ENCODE data around the gene PVR. TPM values are rescaled to one million over a fixed set of nuclear protein-coding genes. Genes with fewer than 3 reads are reported as not detected.
A peak's percentile ranks its signal among the peaks of the same experiment; 100 is the strongest.

The PVR gene, protein sequence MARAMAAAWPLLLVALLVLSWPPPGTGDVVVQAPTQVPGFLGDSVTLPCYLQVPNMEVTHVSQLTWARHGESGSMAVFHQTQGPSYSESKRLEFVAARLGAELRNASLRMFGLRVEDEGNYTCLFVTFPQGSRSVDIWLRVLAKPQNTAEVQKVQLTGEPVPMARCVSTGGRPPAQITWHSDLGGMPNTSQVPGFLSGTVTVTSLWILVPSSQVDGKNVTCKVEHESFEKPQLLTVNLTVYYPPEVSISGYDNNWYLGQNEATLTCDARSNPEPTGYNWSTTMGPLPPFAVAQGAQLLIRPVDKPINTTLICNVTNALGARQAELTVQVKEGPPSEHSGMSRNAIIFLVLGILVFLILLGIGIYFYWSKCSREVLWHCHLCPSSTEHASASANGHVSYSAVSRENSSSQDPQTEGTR
- total RNA-seq (2014; rRNA removed; shearing (Covaris generic)) = 42.3 and 49.0 TPM in 2 replicates

GRCh38 chr19:44643605-44644401 lies at the start of gene PVR:
PVR (plus strand) TSS chr19:44643910; CDS start chr19:44644097, 187 bp downstream.
- H3K27me3 ChIP-seq (ENCODE audit: control insufficient read depth, insufficient read depth, low read length) = peaks cover 4% of the 10 kb centered on the region; the same call in 1 of the 2 replicates

GRCh38 chr19:44596428-44597130 lies 47.1 kb upstream of the PVR start:
- Histone ChIP-seq H3K36me3 (replicated peaks; ENCODE audit: control insufficient read depth, insufficient read depth, low read length) (no peaks in the 10 kb centered on the region), H3K4me3 (ENCODE audit: insufficient read depth, low read depth, low read length) (no peak overlapping the region)
- no peak for DNase-seq

More at GRCh38 chr19:44643605-44644401, at the start of gene PVR:
- Histone ChIP-seq H3K4me3 (ENCODE audit: insufficient read depth, low read depth, low read length) (peak within 1 kb of the TSS; percentile 85), H3K36me3 (replicated peaks; ENCODE audit: control insufficient read depth, insufficient read depth, low read length) (peaks cover 6% of the 10 kb centered on the region)
- peak; percentile 89 for DNase-seq

DNA sequence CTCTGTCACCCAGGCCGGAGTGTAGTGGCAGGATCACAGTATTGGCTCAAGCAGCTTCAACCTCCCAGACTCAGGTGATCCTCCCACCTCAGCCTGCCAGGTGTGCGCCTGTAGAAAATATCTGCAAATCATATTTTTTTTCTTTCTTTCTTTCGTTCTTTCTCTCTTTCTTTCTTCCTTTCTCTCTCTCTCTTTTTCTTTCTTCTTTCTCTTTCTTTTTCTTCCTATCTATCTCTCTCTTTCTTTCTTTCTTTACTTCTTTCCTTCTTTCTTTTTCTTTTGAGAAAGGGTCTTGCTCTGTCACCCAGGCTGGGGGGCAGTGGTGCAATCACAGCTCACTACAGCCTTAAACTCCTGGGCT lies 46.6 kb upstream of the PVR start:
- Histone ChIP-seq H3K4me3 (ENCODE audit: insufficient read depth, low read depth, low read length) (no peak overlapping the region), H3K36me3 (replicated peaks; ENCODE audit: control insufficient read depth, insufficient read depth, low read length) (no peaks in the 10 kb centered on the region), H3K27me3 (ENCODE audit: control insufficient read depth, insufficient read depth, low read length) (no peaks in the 10 kb centered on the region)
- no peak for DNase-seq

More at GRCh38 chr19:44596428-44597130, 47.1 kb upstream of the PVR start:
- no peaks in the 10 kb centered on the region for H3K27me3 ChIP-seq (ENCODE audit: control insufficient read depth, insufficient read depth, low read length)

DNA sequence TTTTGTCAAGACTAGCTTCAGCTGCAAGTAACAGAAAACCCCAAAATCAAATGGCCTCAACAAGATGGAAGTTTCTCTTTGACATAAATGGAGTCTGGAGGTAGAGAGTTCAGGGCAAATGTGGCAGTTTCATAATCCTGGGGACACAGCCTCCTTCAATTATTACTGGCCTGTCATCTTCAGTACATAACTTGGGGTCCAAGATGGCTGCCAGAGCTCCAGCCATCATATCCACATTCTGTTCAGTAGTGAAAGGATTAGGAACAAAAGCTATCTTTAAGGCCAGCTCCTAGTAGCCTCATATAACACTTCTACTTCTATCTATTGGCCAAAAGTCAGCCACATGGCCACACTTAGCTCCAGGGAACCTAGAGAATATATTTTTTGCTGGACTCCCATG lies 45.4 kb upstream of the PVR start:
- no peak overlapping the region for H3K4me3 ChIP-seq (ENCODE audit: insufficient read depth, low read depth, low read length)
- no peak for DNase-seq
- no peaks in the 10 kb centered on the region for H3K27me3 ChIP-seq (ENCODE audit: control insufficient read depth, insufficient read depth, low read length)
- no peaks in the 10 kb centered on the region for H3K36me3 ChIP-seq (replicated peaks; ENCODE audit: control insufficient read depth, insufficient read depth, low read length)

- Histone ChIP-seq H3K27me3 (ENCODE audit: control insufficient read depth, insufficient read depth, low read length) (no peaks in the 10 kb centered on the region), H3K36me3 (replicated peaks; ENCODE audit: control insufficient read depth, insufficient read depth, low read length) (no peaks in the 10 kb centered on the region), H3K4me3 (ENCODE audit: insufficient read depth, low read depth, low read length) (no peak overlapping the region)
- DNase-seq = no peak
Measured at GRCh38 chr19:44598880-44599279, 44.8 kb upstream of the PVR start.

- DNase-seq = no peak
Measured at GRCh38 chr19:44600466-44600865, 43.2 kb upstream of the PVR start.

GRCh38 chr19:44602081-44602480 lies 41.6 kb upstream of the PVR start:
- Histone ChIP-seq H3K36me3 (replicated peaks; ENCODE audit: control insufficient read depth, insufficient read depth, low read length) (no peaks in the 10 kb centered on the region), H3K4me3 (ENCODE audit: insufficient read depth, low read depth, low read length) (no peak overlapping the region), H3K27me3 (ENCODE audit: control insufficient read depth, insufficient read depth, low read length) (no peaks in the 10 kb centered on the region)
- DNase-seq = no peak

More at GRCh38 chr19:44600466-44600865, 43.2 kb upstream of the PVR start:
- Histone ChIP-seq H3K36me3 (replicated peaks; ENCODE audit: control insufficient read depth, insufficient read depth, low read length) (no peaks in the 10 kb centered on the region), H3K4me3 (ENCODE audit: insufficient read depth, low read depth, low read length) (no peak overlapping the region), H3K27me3 (ENCODE audit: control insufficient read depth, insufficient read depth, low read length) (no peaks in the 10 kb centered on the region)

DNA sequence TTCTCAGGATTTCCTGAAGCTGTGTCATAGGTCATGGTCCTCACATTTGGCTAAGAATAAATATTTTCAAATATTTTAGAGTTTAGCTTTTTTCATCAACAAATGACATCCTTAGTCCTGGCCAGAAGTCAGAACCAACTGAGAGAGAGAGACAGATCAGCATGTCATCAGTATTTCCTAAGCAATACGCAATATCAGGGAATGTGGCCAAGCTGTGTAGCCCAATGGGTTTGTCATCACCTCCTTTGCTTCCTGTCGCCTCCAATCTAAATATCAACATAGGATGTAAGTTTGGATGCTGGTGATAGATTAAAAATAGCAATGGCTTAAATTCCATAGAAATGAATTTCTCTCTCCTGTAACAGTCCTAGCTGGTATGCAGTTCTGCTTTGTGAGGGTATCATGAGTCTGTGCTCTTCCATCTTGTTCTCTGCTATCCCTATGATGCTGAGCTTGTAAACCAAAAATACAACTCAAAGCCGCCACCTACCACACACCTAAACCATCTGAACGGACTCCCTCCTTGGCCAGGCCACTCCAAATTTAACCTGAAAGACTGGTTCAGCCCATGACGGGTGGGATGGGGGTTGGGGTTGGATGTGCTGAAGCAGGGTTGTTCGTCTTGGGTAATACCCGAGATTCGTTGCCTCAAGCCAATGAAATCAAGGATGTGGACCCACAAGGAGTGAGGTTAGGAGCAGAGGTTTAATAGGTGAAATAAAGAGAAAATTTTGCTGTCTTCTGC lies 40.3 kb upstream of the PVR start:
- H3K4me3 ChIP-seq (ENCODE audit: insufficient read depth, low read depth, low read length) = no peak overlapping the region
- H3K36me3 ChIP-seq (replicated peaks; ENCODE audit: control insufficient read depth, insufficient read depth, low read length) = no peaks in the 10 kb centered on the region
- H3K27me3 ChIP-seq (ENCODE audit: control insufficient read depth, insufficient read depth, low read length) = no peaks in the 10 kb centered on the region
- DNase-seq = no peak

DNA sequence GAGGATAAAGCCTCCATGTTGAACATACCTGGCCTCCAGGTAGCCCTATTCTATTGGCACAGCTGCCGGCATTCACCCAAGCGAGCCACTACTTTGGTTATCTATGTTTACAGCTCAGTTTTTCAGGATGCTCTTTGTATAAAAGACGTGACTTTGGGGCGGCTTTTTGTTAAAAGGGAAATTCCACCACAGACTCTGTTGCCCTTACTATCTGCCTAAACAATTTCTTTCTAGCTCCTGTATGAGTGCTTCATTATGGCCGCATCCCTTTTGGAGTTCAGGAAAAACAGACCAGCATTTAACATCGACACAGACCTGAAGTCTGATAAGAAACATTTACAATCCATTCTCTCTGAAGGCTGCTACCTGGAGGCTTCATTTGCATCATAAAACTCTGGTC lies 39.5 kb upstream of the PVR start:
- Histone ChIP-seq H3K4me3 (ENCODE audit: insufficient read depth, low read depth, low read length) (no peak overlapping the region), H3K36me3 (replicated peaks; ENCODE audit: control insufficient read depth, insufficient read depth, low read length) (no peaks in the 10 kb centered on the region), H3K27me3 (ENCODE audit: control insufficient read depth, insufficient read depth, low read length) (no peaks in the 10 kb centered on the region)
- no peak for DNase-seq

DNA sequence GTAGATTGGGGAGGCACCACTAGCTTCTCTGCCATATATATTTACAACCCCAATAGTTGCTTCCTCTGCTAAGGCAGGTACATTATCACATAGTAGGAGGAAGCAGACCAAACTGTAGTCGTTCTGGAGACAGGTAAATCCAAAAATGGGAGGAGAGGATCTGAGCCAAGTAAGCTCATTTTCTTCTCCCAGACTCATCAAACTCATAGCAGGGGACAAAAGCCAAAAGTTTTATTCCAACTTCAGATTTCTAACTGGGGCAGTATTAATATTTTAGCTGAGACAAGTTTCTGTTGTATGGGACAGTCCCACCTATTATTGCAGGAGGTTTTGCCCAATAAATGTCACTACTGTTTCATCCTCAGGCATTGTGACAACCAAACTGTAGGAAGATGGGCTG lies 38.2 kb upstream of the PVR start:
- H3K27me3 ChIP-seq (ENCODE audit: control insufficient read depth, insufficient read depth, low read length) = no peaks in the 10 kb centered on the region
- H3K4me3 ChIP-seq (ENCODE audit: insufficient read depth, low read depth, low read length) = no peak overlapping the region
- no peak for DNase-seq
- H3K36me3 ChIP-seq (replicated peaks; ENCODE audit: control insufficient read depth, insufficient read depth, low read length) = no peaks in the 10 kb centered on the region

GRCh38 chr19:44607049-44607448 lies 36.7 kb upstream of the PVR start:
- H3K27me3 ChIP-seq (ENCODE audit: control insufficient read depth, insufficient read depth, low read length) = no peaks in the 10 kb centered on the region
- no peak for DNase-seq
- H3K36me3 ChIP-seq (replicated peaks; ENCODE audit: control insufficient read depth, insufficient read depth, low read length) = no peaks in the 10 kb centered on the region
- no peak overlapping the region for H3K4me3 ChIP-seq (ENCODE audit: insufficient read depth, low read depth, low read length)

DNA sequence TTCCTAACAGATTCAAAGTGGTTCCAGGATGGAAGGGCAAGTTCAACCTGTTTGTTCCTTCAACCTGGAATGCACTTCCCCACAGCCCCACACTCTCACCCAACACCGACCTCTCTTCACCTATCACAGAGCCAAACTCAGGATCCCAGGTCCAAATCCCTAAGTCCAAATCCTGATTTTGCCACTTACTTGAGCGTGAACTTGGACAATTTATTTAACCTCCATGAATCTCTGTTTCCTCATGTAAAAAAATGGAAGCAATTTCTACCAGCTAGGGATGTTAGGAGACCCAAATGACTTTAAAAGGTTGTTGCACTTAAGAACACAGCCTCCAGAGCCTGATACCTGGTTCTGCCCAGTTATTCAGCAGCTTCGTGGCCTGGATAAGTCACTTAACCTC lies 35.8 kb upstream of the PVR start:
- H3K27me3 ChIP-seq (ENCODE audit: control insufficient read depth, insufficient read depth, low read length) = no peaks in the 10 kb centered on the region
- no peak for DNase-seq
- H3K36me3 ChIP-seq (replicated peaks; ENCODE audit: control insufficient read depth, insufficient read depth, low read length) = no peaks in the 10 kb centered on the region
- no peak overlapping the region for H3K4me3 ChIP-seq (ENCODE audit: insufficient read depth, low read depth, low read length)

- H3K36me3 ChIP-seq (replicated peaks; ENCODE audit: control insufficient read depth, insufficient read depth, low read length) = no peaks in the 10 kb centered on the region
- DNase-seq = no peak
- H3K27me3 ChIP-seq (ENCODE audit: control insufficient read depth, insufficient read depth, low read length) = no peaks in the 10 kb centered on the region
- H3K4me3 ChIP-seq (ENCODE audit: insufficient read depth, low read depth, low read length) = no peak overlapping the region
Measured at GRCh38 chr19:44608391-44608821, 35.3 kb upstream of the PVR start.

- DNase-seq = no peak
- Histone ChIP-seq H3K4me3 (ENCODE audit: insufficient read depth, low read depth, low read length) (no peak overlapping the region), H3K27me3 (ENCODE audit: control insufficient read depth, insufficient read depth, low read length) (no peaks in the 10 kb centered on the region), H3K36me3 (replicated peaks; ENCODE audit: control insufficient read depth, insufficient read depth, low read length) (no peaks in the 10 kb centered on the region)
Measured at GRCh38 chr19:44609219-44609618, 34.5 kb upstream of the PVR start.

Data from H7 (cell line).